Measurements from ENCODE around the gene TMEM141. TPM values are rescaled to one million over a fixed set of nuclear protein-coding genes. Genes with fewer than 3 reads are reported as not detected.

The TMEM141 gene
- total RNA-seq, 4 donors from 2014 or later = 60.7 to 70.8 (median 66.9) TPM

GRCh38 chr9:136773386-136774044 is 17.6 kb upstream of the TMEM141 start:
- H3K27ac ChIP-seq = no peak overlapping the region

GRCh38 chr9:136774416-136775045 is 16.6 kb upstream of the TMEM141 start:
- Histone ChIP-seq H3K36me3 (no peaks in the 10 kb centered on the region), H3K4me1 (peaks cover 0 to 4% (median 0%) of the 10 kb centered on the region in 4 donors), H3K9me3 (peaks cover 0 to 7% (median 0%) of the 10 kb centered on the region in 4 donors), H3K4me3 (no peak overlapping the region), H3K27me3 (no peaks in the 10 kb centered on the region), H3K27ac (no peak overlapping the region)
- TF ChIP-seq POLR2A (IDR thresholded peaks at IDR 0.05) (no peak), EP300 (IDR thresholded peaks at IDR 0.05) (no peak)
- TF ChIP-seq, protein P1, sequence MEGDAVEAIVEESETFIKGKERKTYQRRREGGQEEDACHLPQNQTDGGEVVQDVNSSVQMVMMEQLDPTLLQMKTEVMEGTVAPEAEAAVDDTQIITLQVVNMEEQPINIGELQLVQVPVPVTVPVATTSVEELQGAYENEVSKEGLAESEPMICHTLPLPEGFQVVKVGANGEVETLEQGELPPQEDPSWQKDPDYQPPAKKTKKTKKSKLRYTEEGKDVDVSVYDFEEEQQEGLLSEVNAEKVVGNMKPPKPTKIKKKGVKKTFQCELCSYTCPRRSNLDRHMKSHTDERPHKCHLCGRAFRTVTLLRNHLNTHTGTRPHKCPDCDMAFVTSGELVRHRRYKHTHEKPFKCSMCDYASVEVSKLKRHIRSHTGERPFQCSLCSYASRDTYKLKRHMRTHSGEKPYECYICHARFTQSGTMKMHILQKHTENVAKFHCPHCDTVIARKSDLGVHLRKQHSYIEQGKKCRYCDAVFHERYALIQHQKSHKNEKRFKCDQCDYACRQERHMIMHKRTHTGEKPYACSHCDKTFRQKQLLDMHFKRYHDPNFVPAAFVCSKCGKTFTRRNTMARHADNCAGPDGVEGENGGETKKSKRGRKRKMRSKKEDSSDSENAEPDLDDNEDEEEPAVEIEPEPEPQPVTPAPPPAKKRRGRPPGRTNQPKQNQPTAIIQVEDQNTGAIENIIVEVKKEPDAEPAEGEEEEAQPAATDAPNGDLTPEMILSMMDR (IDR thresholded peaks at IDR 0.05) = no peak
- DNase-seq (ENCODE audit: low spot score in 2 of 2) = no peak
- WGBS, 2 donors = 88 to 91% methylated on average over 8 to 12 of the region's 12 CpGs

More at GRCh38 chr9:136773386-136774044, 17.6 kb upstream of the TMEM141 start:
- no peak for DNase-seq (ENCODE audit: low spot score in 2 of 2)
- Histone ChIP-seq H3K4me3 (no peak overlapping the region), H3K4me1 (peaks cover 0 to 4% (median 0%) of the 10 kb centered on the region in 4 donors), H3K9me3 (peaks cover 0 to 7% (median 0%) of the 10 kb centered on the region in 4 donors), H3K36me3 (no peaks in the 10 kb centered on the region), H3K27me3 (no peaks in the 10 kb centered on the region)
- WGBS, 2 donors = 75 to 80% methylated on average over 7 of the region's 7 CpGs
- TF ChIP-seq, protein P1 (IDR thresholded peaks at IDR 0.05) = no peak
- no peak for TF ChIP-seq POLR2A (IDR thresholded peaks at IDR 0.05)

GRCh38 chr9:136775191-136775590 is 16.0 kb upstream of the TMEM141 start:
- DNase-seq (ENCODE audit: low spot score in 2 of 2) = no peak
- Histone ChIP-seq H3K27me3 (no peaks in the 10 kb centered on the region), H3K4me3 (no peak overlapping the region), H3K36me3 (no peaks in the 10 kb centered on the region), H3K27ac (no peak overlapping the region), H3K4me1 (no peaks in the 10 kb centered on the region), H3K9me3 (peaks cover 0 to 7% (median 0%) of the 10 kb centered on the region in 4 donors)
- WGBS, 2 donors = 84 to 88% methylated on average over 6 of the region's 6 CpGs
- TF ChIP-seq, protein P1 (IDR thresholded peaks at IDR 0.05) = no peak
- TF ChIP-seq POLR2A (IDR thresholded peaks at IDR 0.05) = no peak
- no peak for TF ChIP-seq EP300 (IDR thresholded peaks at IDR 0.05)

GRCh38 chr9:136776947-136777346 is 14.2 kb upstream of the TMEM141 start:
- no peak overlapping the region for H3K4me3 ChIP-seq
- H3K4me1 ChIP-seq = no peaks in the 10 kb centered on the region
- WGBS, 2 donors = 26 to 31% methylated on average over 7 of the region's 7 CpGs
- no peaks in the 10 kb centered on the region for H3K27me3 ChIP-seq
- H3K27ac ChIP-seq = no peak overlapping the region
- no peak for TF ChIP-seq POLR2A (IDR thresholded peaks at IDR 0.05)
- H3K9me3 ChIP-seq = peaks cover 0 to 7% (median 0%) of the 10 kb centered on the region in 4 donors
- H3K36me3 ChIP-seq = no peaks in the 10 kb centered on the region
- DNase-seq (ENCODE audit: low spot score in 2 of 2) = no peak

- Histone ChIP-seq H3K4me3 (no peak overlapping the region), H3K9me3 (peaks cover 0 to 7% (median 0%) of the 10 kb centered on the region in 4 donors), H3K27ac (no peak overlapping the region), H3K4me1 (no peaks in the 10 kb centered on the region), H3K27me3 (no peaks in the 10 kb centered on the region), H3K36me3 (no peaks in the 10 kb centered on the region)
- DNase-seq (ENCODE audit: low spot score in 2 of 2) = no peak
- TF ChIP-seq POLR2A (IDR thresholded peaks at IDR 0.05) = no peak
- TF ChIP-seq, protein P1 (IDR thresholded peaks at IDR 0.05) = no peak
- TF ChIP-seq EP300 (IDR thresholded peaks at IDR 0.05) = no peak
- WGBS, 2 donors = 61 to 66% methylated on average over 14 of the region's 14 CpGs
Observed at GRCh38 chr9:136777359-136777758, 13.8 kb upstream of the TMEM141 start.
